ENCODE measurements around the gene TBC1D14.

TBC1D14 gene

GRCh38 chr4:6926081-6926480 is 16.5 kb downstream of the TBC1D14 start:
- DNase-seq (ENCODE audit: low spot score), result no peak
- TF ChIP-seq, protein P1, sequence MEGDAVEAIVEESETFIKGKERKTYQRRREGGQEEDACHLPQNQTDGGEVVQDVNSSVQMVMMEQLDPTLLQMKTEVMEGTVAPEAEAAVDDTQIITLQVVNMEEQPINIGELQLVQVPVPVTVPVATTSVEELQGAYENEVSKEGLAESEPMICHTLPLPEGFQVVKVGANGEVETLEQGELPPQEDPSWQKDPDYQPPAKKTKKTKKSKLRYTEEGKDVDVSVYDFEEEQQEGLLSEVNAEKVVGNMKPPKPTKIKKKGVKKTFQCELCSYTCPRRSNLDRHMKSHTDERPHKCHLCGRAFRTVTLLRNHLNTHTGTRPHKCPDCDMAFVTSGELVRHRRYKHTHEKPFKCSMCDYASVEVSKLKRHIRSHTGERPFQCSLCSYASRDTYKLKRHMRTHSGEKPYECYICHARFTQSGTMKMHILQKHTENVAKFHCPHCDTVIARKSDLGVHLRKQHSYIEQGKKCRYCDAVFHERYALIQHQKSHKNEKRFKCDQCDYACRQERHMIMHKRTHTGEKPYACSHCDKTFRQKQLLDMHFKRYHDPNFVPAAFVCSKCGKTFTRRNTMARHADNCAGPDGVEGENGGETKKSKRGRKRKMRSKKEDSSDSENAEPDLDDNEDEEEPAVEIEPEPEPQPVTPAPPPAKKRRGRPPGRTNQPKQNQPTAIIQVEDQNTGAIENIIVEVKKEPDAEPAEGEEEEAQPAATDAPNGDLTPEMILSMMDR (IDR thresholded peaks at IDR 0.05; ENCODE audit: extremely low read depth, insufficient read depth, missing control alignments), result no peak
- in situ Hi-C loops (cut with MboI; ENCODE audit: low pct_unique_long_range_greater_than_20kb, low sequenced_read_pairs, unreplicated experiment), result no loop called here

GRCh38 chr4:6926681-6927478 is 17.3 kb downstream of the TBC1D14 start:
- TF ChIP-seq, protein P1 (IDR thresholded peaks at IDR 0.05; ENCODE audit: extremely low read depth, insufficient read depth, missing control alignments), result no peak
- in situ Hi-C loops (cut with MboI; ENCODE audit: low pct_unique_long_range_greater_than_20kb, low sequenced_read_pairs, unreplicated experiment), result no loop called here
- DNase-seq (ENCODE audit: low spot score), result no peak

DNA sequence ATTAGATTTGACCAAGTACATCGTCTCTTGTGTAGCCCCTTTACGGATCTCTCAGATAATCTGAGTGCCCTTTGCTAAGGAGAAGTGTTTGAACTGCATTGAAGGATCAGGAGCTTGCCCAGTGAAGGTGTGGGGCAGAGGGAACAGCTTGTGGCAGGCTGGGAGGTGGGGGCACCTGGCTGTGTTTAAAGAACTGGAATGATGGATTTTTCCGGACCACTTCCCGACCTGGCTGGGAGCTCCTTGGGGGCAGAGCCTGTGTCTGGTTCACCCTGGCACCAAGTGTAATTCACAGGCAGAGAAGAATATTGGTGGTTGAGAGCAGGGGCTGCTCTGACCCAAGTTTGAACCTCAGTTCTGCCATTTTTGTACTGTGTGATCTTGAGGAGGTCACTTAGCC is 18.5 kb downstream of the TBC1D14 start:
- DNase-seq (ENCODE audit: low spot score), result no peak
- TF ChIP-seq, protein P1 (IDR thresholded peaks at IDR 0.05; ENCODE audit: extremely low read depth, insufficient read depth, missing control alignments), result no peak
- in situ Hi-C loops (cut with MboI; ENCODE audit: low pct_unique_long_range_greater_than_20kb, low sequenced_read_pairs, unreplicated experiment), result no loop called here

GRCh38 chr4:6929339-6929811 is 19.7 kb downstream of the TBC1D14 start:
- no peak for DNase-seq (ENCODE audit: low spot score)
- in situ Hi-C loops (cut with MboI; ENCODE audit: low pct_unique_long_range_greater_than_20kb, low sequenced_read_pairs, unreplicated experiment), result no loop called here
- TF ChIP-seq, protein P1 (IDR thresholded peaks at IDR 0.05; ENCODE audit: extremely low read depth, insufficient read depth, missing control alignments), result no peak

- TF ChIP-seq, protein P1 (IDR thresholded peaks at IDR 0.05; ENCODE audit: extremely low read depth, insufficient read depth, missing control alignments), result no peak
- no peak for DNase-seq (ENCODE audit: low spot score)
- in situ Hi-C loops (cut with MboI; ENCODE audit: low pct_unique_long_range_greater_than_20kb, low sequenced_read_pairs, unreplicated experiment), result no loop called here
These were observed 20.3 kb downstream of the TBC1D14 start for GRCh38 chr4:6929812-6930464.

DNA sequence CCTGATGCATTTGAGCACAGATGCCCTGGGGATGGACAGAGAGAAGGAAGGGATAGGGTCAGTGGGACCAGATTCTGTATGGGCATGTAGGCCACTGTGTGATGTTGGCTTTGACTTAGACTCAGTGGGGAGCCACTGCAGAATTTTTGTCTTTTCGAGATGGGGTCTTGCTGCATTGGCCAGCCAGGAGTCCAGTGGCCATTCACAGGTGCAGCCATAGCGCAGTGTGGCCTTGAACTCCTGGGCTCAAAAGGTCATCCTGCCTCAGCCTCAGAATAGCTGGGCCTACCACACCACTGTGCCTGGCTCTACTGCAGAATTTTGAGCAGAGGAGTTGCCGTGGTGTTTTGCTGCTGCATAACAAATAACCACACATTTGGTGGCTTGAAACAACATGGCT is 22.8 kb downstream of the TBC1D14 start:
- TF ChIP-seq, protein P1 (IDR thresholded peaks at IDR 0.05; ENCODE audit: extremely low read depth, insufficient read depth, missing control alignments), result no peak
- no peak for DNase-seq (ENCODE audit: low spot score)
- in situ Hi-C loops (cut with MboI; ENCODE audit: low pct_unique_long_range_greater_than_20kb, low sequenced_read_pairs, unreplicated experiment), result no loop called here
